GM18951 (cell line): ENCODE results near the gene HLA-DQA1.
A peak's percentile ranks its signal among the peaks of the same experiment; 100 is the strongest.
"Not testable (repeated sequence)": the region's sequence is repeated elsewhere in the genome, so short reads cannot be mapped to it uniquely, and the experiment has no call there.

Source experiments
- POLR2A ChIP-seq: IDR thresholded peaks from 4 replicates; pipeline ENCODE4 v1.6.1; 2011; ENCODE audit warnings: mild to moderate bottlenecking; ENCODE audit not compliant: insufficient read length, insufficient read depth; ENCODE audit errors: extremely low read depth
- in situ Hi-C: fragments of 300-500 bp; cut with MboI; formaldehyde crosslinking; loops from one replicate; pipeline ENCODE4 v1.12.0; 2022; ENCODE audit warnings: low sequenced_read_pairs, mixed read lengths, inconsistent platforms; ENCODE audit not compliant: unreplicated experiment

The HLA-DQA1 gene

DNA sequence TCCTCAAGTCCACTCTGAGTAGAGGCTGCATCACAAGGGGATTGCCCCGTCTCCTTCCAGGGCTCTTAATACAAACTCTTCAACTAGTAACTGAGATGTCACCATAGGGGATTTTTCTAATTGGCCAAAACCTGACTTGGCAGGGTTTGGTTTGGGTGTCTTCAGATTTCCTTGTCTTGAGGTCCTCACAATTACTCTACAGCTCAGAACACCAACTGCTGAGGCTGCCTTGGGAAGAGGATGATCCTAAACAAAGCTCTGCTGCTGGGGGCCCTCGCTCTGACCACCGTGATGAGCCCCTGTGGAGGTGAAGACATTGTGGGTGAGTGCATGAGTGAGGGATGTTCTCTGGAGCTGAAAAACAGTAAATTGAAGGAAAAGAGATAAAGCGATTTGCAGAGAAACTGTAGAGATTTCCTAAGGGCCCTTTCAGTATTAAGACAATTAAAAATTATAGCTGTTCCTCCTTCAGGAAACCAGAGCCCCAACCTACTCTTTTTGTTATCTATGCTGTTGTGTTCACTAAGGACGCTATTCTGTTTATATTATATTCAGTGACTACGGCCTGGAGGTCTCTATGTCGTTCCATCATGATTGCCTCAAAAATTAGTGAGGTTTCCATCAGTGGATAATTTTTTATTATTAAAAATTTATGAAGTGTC is at the start of gene HLA-DQA1:
HLA-DQA1 (plus strand) TSS at position 188 of the 662 bp plus-strand sequence; CDS start at position 241, 53 bp downstream.
- TF ChIP-seq POLR2A, result peak; percentile 67
- in situ Hi-C loops, result loop anchor here (5.0 kb wide), 1 partner anchor 105 kb away; the partner anchor contains the start of gene HLA-DQA2

DNA sequence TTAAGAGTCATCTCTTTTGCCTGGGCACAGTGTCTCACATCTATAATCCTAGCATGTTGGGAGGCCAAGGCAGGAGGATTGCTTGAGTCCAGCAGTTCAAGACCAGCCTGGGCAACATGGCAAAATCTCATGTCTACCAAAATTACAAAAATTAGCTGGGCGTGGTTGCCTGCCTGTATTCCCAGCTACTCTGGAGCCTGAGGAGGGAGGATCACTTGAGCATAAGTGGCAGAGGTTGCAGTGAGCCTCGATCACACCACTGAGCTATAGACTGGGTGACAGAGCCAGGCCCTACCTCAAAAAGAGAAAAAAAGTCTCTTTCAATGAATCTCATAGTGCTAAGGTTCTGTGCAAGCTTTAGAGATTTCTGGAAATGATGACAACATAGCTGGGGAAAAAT is 49.0 kb upstream of the HLA-DQA1 start:
- in situ Hi-C loops, result loop anchor here (5.0 kb wide), 2 partner anchors 61 to 116 kb away; no protein-coding TSS in a partner anchor

DNA sequence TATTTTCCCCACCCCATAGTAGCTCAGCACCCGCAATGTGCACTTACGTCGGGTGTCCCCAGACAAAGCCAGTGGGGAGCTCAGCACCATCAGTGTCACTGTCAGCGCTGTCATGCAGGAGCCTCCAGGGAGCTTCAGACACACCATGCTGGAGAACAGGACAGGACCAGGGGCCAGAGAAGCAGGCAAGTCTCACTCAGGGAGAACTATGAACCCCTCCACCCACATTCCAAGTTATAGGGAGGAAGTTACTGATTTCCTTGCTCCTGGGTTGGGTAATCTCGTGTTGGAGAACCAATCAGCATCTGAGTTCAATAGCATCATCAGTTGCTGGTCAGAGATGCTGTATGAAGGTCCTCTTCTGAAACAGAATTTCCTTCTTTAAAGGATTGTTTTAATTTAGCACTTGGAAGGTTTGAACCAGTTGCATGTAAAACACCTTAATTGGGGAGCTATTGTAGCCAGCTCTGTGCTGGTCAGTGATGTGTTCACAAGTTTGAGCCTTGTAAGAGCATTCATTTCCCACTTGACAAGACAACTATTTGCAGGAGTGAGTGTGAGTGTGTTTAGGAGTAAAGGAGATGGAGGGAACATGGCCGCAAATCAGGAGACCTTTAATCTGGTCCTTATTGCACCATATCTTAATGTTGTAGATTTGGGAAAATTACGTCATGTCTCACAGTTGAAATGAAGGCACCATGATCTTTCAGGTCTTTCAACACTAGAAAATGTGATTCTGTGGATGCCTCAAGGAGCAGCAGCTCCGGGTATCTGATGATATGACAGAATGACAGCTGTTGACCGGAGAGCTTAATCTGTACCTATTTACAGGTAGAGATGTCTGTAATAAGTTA is 47.4 kb upstream of the HLA-DQA1 start, which contains the start of gene HLA-DRB1:
HLA-DRB1 (minus strand) TSS at position 253 of the 854 bp plus-strand sequence; CDS start at position 147, 106 bp downstream.
- TF ChIP-seq POLR2A, result no peak
- in situ Hi-C loops, result loop anchor here (5.0 kb wide), 2 partner anchors 63 to 118 kb away; no protein-coding TSS in a partner anchor

More for the DNA sequence above, 49.0 kb upstream of the HLA-DQA1 start:
- TF ChIP-seq POLR2A, result no peak

DNA sequence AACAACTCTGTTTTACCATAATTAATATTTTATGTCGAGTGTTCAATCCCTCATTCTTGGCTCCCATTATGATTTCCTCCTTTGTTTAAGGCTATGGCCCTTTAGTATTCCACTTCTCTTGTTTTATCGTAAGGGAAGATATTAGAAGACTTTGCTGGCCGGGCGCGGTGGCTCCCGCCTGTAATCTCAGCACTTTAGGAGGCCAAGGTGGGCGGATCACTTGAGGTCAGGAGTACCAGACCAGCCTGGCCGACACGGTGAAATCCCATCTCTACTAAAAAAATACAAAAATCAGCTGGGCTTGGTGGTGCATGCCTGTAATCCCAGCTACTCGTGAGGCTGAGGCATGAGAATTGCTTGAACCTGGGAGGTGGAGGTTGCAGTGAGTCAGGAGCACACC is 46.5 kb upstream of the HLA-DQA1 start:
- in situ Hi-C loops, result not testable (repeated sequence)

DNA sequence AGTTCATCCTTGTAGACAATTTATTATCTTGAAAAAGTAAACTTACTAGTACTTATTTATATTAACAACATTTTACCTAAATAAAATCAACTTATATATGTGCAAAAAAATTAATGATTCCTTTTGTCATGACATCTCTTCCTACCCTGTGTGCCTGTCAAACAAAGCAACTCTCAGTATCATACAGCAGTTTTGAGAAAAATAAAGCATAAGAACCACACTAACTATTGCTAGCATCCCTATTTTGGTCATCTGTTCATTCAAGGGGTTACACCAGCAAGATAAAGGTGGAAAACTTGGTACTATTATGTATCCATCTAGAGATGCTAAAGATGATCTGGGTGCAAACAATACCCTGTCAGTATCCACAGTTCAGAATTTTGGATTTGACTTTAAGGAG is 40.2 kb upstream of the HLA-DQA1 start:
- no peak for TF ChIP-seq POLR2A
- in situ Hi-C loops, result no loop called here

DNA sequence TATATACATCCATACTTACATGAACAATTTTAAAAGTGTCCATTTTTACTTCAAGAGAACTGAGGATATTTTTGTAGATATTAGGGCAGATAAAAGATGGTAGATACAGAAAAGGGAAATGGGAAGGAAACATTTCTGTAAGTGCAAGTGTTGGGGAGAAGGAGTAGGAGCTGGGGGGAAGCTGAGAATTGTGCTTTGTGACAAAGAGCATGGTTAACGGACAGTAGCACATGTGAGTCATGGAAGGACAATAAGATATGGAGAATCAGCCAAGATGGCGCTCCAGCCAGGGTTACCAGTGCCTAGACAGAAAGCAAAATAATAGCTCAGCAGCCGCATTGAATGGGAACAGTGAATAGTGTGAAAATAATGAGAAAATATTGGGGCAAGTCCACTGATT is 34.8 kb upstream of the HLA-DQA1 start:
- in situ Hi-C loops, result no loop called here
- no peak for TF ChIP-seq POLR2A

DNA sequence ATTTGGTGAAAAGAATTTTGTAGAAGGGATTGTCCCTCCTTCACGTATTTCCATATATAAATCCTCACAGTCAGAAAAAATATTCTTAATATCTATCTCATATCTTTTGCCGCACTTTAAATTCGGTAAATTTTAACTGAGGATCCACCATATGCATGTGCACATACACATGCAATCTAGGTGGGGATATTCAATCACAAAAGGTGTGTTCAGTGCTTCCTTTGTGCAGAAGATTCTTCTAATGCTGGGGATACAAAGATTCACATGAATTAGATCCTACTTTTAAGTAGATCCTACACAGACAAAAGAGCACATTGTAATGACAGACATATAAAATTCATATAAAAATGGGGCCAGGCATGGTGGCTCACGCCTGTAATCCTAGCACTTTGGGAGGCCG is 34.0 kb upstream of the HLA-DQA1 start:
- in situ Hi-C loops, result no loop called here
- TF ChIP-seq POLR2A, result no peak

DNA sequence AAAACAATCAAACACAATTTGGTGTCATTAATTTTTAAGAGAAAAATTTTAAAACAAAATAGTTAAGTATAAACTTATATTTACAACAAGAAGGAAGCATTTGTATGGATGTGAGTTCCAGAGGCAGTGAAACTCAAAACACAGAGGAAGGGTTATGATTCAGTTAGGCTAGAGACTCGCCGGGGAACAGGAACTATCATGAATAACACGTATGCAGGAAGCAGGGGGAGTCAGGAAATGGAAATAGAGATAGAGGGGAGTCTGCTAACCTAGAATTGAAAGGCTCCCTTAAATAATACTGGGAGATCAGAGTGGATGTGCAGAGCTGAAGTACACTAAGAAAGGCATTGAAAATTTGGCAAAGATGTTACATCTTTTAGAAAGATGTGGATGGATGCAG is 33.3 kb upstream of the HLA-DQA1 start:
- in situ Hi-C loops, result no loop called here
- no peak for TF ChIP-seq POLR2A

DNA sequence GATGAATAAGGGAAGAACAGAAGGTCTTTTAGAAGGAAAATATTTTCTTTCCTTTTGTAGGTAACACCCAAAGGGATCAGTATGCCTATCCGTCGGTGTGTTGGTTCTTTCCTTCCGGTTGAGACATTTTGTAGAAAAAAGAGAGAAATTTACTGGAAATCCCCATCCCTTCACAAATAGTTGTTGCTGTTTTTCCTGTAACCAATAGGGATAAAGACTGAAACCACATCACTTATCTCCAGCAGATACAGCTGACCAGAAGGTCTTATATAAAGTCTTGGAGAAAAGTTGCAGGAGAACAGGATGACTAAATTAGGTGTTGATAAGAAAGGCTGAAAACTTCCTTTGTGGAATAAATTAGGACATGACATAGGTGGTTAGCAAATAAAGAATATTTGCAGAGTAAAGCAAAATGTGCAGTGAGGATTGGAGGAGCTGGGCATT is 32.8 kb upstream of the HLA-DQA1 start:
- in situ Hi-C loops, result no loop called here
- no peak for TF ChIP-seq POLR2A

DNA sequence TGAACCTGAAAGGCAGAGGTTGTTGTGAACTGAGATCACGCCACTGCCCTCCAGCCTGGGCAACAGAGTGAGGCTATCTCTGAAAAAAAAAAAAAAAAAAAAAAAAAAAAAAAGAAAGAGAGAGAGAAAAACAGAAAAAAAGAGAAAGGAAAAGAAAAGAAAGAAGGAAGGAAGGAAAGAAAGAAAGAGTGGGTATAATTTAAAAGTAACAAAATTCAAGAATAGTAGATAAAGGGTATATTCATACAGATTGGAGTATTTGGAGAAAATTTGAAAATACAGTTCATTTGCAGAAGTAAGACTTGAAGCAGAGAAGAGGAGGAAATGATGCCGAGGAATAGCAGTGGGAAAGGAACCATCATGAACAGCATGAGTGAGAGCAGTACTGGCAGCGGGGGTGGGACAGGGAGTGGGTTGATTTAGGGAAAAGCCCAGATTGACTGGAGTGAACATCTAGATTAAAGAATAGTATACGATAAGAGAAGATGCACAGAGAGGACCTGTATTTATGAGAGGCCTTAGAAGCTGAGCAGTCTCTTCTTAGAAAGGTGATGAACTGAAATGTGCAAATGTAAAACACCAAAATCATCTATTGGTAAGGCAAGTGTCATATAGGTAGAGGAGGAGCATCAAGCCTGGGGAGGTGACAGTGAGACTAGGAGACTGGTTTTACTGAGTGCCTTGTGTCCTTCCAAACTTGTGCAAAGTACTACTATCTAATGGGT is 29.8 kb upstream of the HLA-DQA1 start:
- TF ChIP-seq POLR2A, result no peak
- in situ Hi-C loops, result no loop called here

DNA sequence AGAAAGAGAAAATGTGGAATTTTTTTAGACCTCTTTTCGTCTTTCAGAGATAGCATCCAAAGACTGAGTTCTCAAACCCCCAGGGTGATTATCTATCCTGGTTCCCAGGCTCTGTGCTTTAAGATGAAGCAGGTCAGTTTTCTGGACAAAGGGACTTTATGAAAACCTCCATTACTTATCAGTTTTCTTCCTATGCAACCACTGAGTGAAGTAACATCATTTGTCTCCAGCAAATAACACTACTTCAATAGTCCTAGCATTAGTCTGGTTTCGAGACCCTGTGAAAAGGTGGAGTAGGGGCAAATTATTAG is 29.3 kb upstream of the HLA-DQA1 start:
- in situ Hi-C loops, result no loop called here
- TF ChIP-seq POLR2A, result no peak

DNA sequence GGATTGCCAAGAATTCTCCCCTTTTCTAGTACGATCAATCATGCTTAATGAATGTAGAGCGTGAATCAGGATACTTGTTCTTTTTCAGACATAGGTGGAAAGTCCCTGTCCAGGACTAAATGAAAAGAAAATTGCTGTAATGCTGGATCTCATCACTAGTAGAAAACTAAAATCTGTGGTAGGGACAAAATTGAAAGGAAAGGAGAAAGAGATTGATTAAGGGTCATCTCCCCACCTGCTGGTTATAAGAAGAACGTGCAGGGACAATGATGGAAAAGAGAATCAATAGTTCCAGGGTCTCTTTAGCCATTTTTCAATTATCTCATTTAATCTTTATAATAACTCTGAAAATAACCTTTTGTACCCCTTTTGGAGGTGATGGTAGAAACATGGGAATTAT is 28.8 kb upstream of the HLA-DQA1 start:
- in situ Hi-C loops, result no loop called here
- no peak for TF ChIP-seq POLR2A

DNA sequence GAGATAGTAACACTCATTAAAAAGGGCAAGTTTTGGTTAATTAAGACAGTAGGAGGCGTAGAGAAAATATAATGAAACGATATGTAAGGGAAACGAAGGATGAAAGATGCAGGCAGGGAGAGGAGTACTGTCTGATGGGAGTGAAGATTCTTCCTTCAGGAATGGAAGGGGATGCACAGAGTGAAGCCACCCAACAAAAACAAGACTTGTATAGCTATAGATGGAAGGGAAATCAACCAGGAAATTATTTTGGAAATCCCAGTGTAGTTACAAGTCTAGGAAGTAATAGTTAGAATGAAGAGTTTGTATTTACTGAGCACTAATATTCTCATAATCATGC is 27.8 kb upstream of the HLA-DQA1 start:
- no peak for TF ChIP-seq POLR2A
- in situ Hi-C loops, result no loop called here
